Measurements from ENCODE around the gene NRP1. TPM values are rescaled to one million over a fixed set of nuclear protein-coding genes. Genes with fewer than 3 reads are reported as not detected.
"Not testable (repeated sequence)": the region's sequence is repeated elsewhere in the genome, so short reads cannot be mapped to it uniquely, and the experiment has no call there.

NRP1 gene
- 67.3 TPM for polyA plus RNA-seq (2013, experiment 1 of 2; ENCODE audit: insufficient read length)
- 41.6 TPM for polyA plus RNA-seq (2013, experiment 2 of 2; ENCODE audit: insufficient read length)

DNA sequence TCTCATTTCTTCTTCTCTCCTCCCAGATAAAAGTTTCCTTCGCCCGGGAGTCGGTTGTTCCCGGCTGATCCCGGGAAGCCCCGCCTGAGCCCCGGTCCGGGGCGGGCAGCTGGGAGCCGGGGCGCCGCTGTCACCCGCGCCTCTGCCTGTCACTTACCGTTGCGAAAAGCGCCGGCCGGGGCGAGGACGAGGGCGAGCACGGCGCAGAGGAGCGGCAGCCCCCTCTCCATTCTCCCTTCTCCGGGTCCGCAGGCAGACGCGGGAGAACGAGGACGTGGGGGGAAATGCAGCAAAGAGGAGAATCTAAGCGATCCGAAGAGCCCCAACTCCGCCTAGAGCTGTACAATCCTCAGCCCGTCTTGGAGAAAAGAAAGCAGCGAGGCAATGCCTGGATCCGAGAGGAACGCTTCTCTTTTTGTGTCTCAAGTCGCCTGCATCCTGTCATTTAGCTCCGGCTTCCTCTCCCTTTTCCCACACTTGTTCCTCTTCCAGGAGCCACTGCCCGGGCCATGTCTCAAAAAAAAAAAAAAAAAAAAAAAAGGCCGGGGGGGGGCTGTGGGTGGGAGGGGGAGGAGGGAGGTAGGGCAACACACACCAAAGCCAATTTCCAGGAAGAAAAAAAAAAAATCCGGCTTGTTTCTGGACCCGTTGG, at the start of gene NRP1:
NRP1 (minus strand) TSS at position 515 of the 652 bp plus-strand sequence; CDS start at position 230, 285 bp downstream.
- DNase-seq, result no peak

DNA sequence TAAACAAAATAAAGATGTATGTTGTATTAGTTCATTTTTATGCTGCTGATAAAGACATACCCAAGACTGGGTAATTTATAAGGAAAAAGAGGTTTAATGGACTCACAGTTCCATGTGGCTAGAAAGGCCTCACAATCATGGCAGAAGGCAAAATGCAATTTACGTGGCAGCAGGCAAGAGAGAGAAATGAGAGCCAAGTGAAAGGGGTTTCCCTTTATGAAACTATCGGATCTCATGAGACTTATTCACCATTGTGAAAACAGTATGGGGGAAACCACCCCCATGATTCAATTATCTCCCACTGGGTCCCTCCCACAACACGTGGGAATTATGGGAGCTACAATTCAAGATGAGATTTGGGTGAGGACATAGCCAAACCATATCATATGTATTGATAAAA, 49.7 kb upstream of the NRP1 start:
- DNase-seq, result not testable (repeated sequence)

DNA sequence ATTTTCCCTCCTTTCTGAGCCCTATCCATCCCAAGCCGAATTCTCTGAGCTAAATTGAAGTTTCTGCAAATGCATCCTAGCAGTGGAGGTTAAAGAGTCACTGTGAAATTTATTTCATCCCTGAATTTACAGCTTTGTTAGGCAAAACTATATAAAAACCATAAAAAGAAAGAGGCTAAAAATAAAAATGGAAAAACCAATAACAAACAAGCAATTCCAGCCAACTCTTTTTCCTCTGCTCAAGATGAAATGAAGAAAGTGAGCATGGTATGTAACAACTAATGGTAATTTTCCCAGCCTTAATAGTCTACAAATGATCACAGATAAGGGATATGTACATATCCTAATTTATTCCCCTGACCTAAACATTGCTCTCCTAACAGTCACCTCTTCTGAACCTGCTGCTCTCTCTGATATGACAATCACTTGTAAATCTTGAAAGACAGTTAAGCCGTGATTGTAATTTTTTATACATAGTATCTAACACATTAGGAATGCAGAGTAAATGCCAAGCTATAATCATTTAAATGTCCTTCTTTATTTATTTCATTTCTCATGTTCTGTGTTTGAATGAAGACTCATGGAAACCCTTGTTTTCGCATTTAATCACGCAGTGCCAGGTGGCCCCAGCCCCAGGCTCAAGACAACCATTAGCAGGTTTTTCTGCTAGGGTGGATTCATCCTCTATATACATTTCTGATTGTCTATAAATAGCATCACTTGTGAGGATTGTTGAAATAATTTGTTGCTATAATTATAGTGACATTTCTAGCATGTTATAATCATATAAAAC, 48.6 kb upstream of the NRP1 start:
- peak; percentile 23 for DNase-seq

DNA sequence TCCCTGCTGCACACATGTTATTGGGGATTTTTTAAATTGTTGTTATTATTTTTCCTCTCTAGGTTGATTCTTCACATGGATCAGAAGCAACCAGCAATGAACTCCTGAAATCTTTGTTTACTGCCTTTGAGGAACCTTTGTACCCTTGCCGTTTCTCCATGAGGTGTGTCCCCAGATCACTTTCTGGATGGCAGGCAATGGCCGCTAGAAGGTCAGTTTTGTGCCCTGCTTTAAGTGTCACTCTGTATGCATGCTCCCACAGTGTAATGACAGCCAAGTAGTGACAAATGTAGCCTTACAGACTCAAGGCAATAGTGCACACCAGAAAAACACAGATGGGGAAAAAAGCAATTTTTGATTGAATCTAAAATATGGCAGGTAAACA, 47.7 kb upstream of the NRP1 start:
- DNase-seq, result no peak

DNA sequence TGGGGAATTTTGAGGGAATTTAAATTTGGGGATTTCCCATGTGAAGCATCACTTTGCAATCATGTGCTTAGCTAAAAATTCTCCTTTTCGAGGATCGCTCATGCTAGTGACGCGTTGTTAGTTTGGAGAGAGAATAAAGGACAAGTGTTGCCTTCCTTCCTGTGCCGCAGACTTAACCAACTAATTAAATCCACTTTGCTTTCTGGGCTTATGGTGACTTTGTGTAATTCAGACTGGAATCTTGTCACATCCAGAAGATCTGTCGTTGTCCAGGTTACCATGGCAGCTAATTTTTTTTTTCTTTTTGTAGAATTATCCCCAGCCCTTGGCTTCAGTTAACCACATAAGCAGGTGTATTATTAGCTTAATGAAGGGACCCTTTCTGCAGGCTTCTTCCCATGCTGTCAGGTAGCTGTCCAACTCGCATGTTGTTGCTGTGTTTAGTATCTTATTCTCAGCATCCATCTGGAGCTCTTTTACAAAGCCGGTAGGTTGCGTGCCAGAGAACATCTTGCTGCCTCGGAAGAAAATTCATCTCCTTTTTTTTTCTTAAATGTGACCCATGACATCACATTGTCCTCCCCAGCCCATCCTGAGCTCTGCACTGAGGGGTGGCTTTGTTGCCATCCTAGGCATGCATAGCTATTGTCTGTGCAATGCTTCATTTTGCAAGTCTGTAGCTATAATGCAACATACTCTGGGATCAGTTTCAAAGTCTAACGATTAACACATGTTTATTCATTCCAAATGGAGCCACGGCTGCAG, 47.2 kb upstream of the NRP1 start:
- DNase-seq, result peak; percentile 88

DNA sequence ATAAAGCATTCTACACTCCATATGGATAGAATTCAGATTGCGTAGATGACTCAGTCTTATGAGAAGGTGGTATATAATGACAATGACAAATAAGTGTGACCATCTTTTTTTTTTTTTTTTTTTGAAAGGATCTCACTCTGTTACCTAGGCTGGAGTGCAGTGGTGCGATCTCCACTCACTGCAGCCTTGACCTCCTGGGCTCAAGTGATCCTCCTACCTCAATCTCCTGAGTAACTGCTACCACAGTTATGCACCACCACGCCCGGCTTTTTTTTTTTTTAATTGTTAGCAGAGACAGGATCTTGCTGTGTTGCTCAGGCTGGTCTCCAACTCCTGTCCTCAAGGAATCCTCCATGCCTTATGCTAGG, 43.2 kb upstream of the NRP1 start:
- DNase-seq, result peak; percentile 66

DNA sequence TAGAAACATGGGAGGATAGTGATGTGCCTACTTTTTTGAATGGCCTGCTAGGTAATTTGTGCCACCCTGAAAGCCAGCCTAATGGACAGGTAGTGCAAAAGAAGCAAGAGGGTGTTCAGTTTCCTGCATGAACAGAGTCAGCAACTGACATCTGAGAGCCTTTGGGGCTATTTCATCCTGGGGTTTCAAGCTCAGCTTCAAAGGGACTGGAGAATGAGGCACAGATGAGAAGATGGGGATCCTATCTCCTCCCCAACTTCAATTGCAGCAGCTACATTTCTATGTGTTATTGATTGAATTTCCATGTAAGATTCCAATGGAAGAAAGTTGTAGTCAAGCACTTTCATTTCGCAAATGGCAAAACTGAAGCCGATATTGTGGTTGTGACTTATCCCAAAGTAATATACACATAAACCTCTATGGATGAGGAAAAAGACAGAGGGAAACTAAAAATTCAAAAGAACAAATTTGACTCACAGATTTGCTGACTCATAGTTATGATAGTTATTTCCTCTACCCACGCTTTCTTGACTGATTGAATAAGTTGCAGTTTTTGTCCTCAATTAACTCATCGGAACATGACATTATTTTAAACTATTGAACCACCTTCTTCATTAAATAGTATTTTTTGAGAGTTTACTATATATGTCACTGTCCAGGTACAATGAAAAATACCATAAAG, 42.6 kb upstream of the NRP1 start:
- peak; percentile 80 for DNase-seq

DNA sequence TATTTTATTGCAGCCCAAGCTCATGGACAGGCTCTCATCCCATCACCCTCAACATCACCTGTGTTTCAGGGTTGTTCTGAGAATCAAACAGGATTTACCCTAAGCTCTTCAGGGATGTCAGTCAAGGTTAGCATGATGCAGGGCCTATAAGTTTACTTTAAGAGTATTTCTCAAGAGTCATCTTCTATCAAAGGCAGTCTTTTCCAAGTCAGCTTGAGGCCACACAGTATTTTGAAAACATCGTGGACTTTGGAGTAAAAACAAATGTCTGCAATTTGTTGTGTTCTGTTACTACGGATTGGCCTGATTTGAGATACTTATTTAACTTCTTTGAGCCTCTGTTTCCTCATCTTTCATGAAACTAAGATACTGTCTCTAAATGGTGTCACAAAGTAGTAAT, 42.0 kb upstream of the NRP1 start:
- DNase-seq, result no peak

DNA sequence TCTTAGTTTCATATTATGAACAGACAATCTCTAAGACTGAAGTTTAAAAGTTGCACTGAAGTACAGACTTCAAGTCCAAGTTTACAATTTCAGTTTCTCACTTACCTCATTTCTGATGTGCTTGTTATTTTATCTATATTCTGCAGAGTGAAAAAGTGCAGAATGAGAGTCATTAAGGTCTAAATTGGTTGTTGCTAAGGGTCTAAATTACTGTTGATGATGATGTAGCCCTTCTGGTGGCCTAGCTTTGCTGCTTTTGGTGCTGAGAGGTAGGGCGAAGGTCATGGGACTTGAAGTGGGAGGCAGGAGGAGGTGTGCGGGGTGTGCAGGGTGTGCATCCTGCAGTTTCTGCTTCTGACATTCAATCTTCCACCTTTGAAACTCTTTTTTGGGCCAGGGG, 38.8 kb upstream of the NRP1 start:
- no peak for DNase-seq

DNA sequence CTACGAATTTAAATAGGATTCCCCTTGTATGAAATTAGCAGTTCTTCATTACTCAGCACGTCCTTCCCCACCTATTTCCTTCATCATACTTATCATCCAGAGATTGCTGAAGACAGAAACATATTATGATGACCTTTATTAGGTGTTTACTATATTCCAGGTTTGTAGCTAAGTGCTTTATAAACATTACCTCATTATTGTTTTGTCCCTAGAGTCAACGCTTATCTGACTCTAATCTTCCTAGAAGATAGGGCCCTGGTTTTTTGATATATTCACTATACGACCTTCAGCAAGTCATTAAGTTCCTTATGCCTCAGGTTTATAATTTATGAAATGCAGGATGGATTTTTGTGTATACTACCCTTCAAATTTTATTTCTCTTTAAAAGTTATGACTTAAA, 36.8 kb upstream of the NRP1 start:
- no peak for DNase-seq

DNA sequence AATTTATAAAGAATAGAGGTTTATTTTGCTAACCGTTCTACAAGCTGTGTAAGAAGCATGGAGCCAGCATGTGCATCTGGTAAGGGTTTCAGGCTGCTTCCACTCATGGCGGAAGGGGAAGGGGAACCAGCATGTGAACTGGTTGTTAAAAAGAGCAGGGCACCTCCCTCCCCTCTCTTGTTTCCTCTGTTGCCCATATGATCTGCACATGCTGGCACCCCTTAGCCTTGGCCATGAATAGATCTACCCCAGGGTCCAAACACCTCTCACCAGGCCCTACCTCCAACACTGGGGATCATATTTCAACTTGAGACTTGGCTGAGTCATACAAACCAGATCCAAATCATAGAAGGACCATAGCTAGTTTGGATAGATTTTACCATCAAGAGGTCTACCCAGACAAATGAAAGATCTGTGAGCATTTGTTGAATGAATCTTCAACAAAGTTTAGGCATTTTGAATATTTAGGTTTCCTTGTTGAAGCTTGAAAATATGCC, 36.0 kb upstream of the NRP1 start:
- DNase-seq, result no peak

DNA sequence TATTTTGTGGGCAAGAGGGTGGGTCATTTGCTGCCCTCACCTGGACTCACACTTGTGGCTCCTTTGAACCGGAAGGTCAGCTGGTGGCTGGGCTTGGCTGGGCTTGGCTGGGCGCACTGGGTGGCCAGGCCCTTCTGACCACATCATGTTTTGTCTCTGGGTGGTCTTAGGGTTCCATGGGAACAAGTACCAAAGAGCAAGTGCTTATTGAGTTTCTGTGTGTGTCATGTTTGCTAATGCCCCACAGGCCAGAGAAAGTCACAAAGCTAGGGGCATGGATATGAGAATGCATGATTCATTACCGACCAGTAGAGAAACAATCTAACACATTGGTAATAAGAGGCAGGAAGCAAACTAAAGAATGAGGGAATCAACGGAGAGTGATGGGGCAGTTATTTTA, 33.6 kb upstream of the NRP1 start:
- DNase-seq, result no peak

DNA sequence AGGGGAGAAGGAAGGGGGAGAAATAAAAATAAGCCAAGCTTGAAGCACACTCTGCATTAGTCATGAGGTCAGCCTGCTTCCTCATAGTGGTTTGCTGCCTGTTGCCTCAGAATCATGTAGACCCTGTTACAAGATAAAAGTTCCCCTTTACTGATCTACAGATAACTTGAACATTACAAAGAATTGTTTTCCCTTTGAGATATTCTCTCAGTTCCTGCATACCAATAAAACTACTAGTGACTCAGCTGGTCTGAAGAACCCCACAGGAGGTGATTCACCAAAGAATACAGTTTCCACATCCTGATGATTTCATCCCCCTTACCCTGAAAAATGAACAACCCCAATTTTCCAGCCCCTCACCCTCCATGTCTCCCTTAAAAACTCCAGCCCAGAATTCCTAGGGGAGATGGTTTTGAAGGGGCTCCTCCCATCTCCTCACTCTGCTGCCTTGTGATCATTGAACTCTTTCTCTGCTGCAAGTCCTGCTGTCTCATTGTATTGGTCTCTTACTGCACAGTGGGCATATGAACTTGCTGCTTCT, 31.5 kb upstream of the NRP1 start:
- DNase-seq, result peak; percentile 96

DNA sequence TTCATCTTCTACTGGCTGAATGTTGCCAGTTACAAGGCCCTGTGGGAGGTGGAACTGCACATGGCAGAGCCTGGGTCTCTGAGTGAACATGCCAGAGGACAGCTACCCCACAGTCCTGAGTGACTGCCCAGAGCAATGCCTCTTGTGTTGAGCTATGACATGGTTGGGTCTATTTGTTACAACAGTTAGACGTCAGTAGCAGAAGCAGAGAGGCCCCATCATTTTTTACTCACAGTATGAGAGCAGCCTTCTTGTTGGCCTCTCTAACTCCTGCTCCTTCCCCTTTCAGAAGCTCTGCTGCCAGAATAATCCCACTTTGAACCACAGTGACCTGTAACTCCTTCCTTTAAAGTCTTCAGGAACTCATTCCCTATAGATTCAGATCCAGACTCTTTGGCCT, 30.8 kb upstream of the NRP1 start:
- DNase-seq, result no peak

DNA sequence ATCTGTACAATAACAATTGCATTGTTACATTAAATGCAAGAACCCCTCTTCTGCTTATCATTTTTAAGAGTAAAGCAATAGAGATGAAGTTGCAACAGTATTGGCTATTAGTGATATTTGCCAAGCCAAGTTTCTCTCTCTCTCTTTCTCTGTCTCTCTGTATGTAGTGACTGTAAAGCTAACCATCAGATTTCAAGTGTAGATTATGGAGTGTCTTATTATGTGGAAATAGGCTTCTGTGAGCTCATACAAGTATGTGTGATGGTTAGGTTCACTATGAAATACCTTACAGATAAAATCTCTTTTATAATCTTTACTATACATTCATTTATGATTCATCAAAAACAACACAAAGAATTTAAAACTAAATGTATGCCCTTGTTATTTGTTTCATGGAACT, 28.6 kb upstream of the NRP1 start:
- no peak for DNase-seq

DNA sequence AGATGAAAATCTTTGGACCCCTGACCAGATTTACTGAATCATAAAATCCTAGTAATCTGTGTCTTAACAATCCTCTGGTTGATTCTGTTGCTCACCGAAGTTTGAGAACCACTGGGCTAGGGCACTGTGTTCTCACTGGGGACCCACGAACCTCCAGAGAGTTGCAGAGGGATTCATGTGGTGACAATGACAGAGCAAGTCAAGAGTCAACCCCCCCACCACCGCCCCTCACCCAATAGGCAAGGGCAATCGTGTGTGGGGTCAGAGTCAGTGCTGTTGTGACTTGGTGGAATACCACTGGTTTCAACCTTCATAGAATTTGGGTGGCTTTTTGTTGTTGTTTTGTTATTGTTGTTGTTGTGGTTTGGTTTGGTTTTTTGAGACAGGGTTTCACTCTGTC, 23.5 kb upstream of the NRP1 start:
- no peak for DNase-seq

DNA sequence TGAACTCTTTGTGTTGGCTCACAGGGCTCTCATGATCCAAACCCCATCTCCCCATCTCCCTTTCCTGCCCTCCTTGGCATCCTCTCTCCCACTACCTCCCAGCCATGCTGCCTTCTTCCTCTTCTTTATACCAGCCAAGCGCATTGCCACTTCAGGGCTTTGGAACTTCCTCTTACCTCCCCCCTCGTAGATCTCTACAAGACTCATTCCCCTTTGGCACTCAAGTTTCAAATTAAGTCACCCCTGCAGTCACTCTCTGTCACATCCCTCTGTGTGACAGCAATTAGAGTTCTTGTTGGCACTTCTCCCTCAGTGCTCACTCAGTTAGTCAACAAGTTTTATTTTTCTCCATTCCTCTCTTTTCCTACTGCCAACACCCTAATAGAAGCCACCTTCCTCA, 20.8 kb upstream of the NRP1 start:
- no peak for DNase-seq

DNA sequence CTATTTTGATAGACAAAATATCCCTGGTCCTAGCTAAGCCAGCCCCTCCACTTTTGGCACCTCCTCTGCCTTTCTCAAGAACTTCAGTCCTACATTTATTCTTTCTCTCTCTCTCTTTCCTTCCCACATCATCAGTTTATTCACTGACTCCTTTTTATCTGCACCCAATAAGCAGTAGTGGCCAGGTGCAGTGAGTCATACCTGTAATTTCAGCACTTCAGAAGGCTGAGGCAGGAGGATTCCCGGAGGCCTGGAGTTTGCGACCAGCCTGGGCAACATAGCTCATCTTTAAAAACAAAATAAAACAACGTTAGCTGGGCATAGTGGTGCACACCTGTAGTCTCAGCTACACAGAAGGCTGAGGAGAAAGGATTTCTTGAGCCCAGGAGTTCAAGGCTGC, 19.4 kb upstream of the NRP1 start:
- DNase-seq, result no peak

DNA sequence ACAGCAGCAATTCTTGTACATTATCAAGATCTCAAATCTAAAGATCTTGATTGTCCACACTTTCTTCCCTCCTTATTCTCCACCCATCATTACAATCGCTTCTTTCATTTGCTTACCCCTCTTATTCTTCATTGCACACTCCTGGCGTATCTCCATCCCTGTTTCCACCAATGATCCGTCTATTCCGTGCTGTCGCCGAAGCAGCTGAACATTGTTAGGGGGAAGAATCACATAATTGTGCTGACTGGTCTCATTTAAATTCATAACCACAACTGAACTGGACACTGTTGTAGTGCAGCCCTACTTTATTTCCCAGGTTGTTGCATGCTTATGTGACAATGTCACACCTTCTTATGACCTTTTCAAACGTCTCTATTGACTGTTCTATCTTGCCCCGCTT, 18.9 kb upstream of the NRP1 start:
- DNase-seq, result no peak

DNA sequence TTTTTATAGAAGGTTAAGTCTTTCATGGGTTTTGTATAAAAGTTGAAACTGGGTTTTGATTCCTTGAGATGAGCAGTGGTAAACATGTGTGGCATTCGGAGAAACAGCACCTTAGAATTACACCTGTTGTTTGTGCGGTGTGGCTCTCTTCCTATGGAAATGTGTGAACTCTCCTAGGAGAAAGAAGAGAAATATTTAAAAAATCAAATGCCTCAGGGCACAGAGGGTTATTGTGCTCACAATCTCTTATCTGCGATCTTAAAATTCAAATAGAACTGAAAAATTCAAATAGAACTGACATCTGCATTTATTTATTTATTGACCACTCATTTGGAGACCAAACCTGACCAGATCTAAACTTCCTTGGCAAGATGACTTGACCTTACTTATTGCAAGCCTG, 18.1 kb upstream of the NRP1 start:
- no peak for DNase-seq

DNA sequence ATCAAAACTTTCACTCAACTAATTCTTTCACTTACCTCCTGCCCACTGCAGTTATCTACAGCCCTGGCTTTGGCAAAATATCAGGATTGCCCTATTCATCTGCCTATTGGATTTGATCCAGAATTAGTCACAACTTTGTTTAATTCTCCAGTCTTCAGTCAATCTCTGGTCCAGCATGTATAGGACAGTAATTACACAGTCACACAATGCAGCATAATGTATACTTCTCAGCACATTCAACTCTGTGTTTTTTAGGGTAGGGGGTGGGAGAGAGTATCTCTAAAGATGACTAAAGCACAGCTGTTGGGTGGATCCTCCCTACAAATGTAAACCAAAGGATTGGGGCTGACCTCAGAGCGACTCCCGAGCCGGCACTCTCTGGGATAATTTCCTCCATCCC, 17.7 kb upstream of the NRP1 start:
- peak; percentile 64 for DNase-seq

DNA sequence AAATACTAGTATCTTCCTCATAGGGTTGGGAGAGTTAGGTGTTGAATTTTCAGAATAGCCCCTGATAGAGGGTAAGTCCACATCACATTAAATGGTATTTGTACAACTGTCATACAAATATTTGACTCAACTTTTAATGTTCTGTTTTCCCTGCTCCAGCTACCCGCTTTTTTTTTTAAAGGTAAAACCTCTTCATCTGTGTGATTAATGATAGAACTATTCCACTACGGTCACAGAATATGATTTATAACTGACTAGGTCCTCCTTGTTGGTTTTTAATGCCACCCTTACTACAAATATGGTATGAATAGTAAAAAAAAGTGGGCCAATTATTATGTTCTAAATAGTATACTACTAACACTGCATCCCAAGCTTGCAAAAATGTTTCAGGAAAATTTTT, 15.6 kb upstream of the NRP1 start:
- DNase-seq, result no peak

DNA sequence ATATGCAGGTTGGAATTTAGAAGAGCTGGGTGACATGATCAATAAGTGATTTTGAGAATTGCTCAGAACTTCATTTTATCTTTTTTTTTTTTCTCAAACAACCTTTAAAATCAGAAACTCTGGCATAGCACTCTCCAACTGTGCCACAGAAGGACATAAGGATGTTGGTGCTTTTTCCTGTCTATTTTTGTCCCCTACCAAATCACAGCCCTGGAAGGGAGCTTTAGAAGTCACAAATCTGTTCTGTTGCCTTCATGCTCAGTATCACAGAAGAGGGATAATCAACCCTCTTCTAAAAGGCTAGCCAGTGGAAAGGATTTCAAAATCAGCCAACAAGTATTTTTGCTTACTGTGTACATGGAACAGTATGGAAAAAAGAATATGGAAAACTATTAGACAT, 14.8 kb upstream of the NRP1 start:
- DNase-seq, result no peak
